ENCODE data around the gene EIF4G3.
A peak's percentile ranks its signal among the peaks of the same experiment; 100 is the strongest.
"Not testable (repeated sequence)": the region's sequence is repeated elsewhere in the genome, so short reads cannot be mapped to it uniquely, and the experiment has no call there.

EIF4G3 gene

DNA sequence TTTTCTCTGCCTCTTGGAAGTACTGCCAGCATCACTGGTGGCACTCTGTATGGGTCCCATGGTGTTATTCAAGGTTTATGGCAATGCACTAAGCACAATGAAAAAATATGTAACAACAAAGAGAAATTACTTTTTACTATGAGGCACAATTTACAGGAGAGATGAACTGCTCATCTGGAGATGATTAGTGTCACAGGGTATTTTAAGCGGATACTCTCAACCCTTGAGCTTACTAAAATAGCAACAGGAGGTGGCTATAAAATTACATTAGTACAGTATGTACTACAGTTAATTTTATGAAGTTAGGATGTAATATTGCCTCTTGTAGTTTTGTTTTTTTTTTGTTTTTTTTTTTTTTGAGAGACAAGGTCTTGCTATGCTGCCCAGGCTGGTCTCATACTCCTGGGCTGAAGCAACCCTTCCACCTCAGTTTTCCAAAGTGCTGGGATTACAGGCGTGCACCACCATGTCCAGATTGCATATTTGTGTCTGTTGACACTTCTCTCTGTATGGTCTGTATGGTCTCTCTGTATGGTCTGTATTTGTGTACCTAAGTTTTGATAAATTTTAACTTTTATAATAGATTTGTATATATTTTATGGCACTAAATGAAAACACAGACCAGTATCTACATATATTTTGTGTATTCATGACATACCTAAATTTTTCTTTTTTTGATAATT is 214.0 kb downstream of the EIF4G3 start:
- DNase-seq (ENCODE audit: low read depth in 1 of 2, low spot score in 1 of 2) = no peak

GRCh38 chr1:20958430-20958829 is 218.3 kb downstream of the EIF4G3 start:
- DNase-seq (ENCODE audit: low read depth in 1 of 2, low spot score in 1 of 2) = no peak

DNA sequence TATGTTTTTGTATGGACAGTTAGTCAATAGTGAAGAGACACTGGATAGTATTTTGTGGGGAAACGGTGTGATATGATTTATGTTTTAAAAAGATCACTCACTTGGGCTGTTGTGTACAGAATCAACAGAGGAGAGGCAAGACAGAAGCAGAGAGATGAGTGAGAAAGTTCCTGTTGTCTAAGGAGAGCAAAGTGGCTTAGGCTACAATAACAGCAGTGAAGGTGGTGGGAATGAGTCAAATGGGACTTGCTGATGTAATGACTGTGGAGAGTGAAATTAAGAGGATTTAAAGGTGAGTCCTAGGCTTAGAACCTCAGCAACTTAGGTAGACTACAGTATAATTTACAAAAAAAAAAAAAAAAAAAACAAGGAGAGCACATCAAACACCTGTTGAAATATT is 220.4 kb downstream of the EIF4G3 start:
- DNase-seq (ENCODE audit: low read depth in 1 of 2, low spot score in 1 of 2) = no peak

- no peak for DNase-seq (ENCODE audit: low read depth in 1 of 2, low spot score in 1 of 2)
Measured at GRCh38 chr1:20950679-20951078, 226.0 kb downstream of the EIF4G3 start.

DNA sequence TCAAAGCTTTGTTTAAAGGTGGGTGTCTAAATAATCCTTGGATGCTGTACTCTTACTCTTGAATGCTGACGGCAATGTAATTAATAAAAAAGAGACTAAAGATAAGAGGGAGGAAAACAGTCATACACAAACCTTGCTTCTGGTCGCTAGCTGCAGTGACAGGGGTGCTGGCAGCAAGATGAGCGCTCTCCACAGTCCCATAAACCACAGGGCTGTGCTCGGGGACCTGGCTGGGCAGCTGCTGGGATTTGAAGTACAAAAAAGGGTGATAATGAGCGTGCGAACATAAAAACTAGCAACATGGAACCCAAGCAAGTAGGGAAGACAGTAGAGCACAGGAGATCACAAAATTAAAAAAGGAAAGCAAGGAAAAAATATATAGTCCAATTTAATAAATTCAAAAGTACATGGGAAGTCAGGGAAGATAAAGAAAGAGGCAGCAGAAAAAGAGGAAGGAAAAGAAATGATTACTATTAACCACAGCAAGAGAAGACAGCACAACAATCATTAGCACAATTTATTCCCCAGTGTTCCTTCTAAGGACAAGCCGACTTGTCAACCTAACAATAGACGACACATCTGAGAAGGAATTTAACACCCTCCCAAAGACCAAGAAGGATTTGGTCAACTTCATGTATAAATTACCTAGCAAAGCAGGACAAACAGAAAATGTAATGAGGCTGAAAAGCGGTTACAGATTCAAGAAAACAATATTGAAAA is 226.7 kb downstream of the EIF4G3 start:
- no peak for DNase-seq (ENCODE audit: low read depth in 1 of 2, low spot score in 1 of 2)

GRCh38 chr1:20948101-20948500 is 228.6 kb downstream of the EIF4G3 start:
- DNase-seq (ENCODE audit: low read depth in 1 of 2, low spot score in 1 of 2) = no peak

- DNase-seq (ENCODE audit: low read depth in 1 of 2, low spot score in 1 of 2) = no peak
Measured at GRCh38 chr1:20947409-20947808, 229.3 kb downstream of the EIF4G3 start.

- no peak for DNase-seq (ENCODE audit: low read depth in 1 of 2, low spot score in 1 of 2)
Measured at GRCh38 chr1:20936621-20937020, 240.1 kb downstream of the EIF4G3 start.

DNA sequence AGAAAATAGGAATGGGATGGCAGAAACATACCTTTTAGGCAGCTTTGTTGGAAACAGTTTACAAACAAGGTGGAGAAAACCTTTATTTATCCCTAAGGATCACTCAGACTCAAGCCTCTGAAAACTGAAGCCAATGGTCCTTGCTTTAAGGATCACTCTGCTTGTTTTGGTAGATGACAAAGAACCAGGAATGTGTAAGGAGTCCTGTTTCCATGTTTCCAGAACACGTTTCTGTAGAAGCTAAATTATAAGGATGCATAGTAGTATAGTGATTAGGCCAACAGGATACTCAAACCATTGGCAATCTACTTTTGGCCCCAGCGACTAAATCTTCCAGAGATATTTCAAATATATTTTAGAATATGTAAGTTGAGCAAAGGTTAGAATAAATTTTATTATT is 240.5 kb downstream of the EIF4G3 start:
- DNase-seq (ENCODE audit: low read depth in 1 of 2, low spot score in 1 of 2) = no peak

GRCh38 chr1:20935717-20936116 is 241.0 kb downstream of the EIF4G3 start:
- DNase-seq (ENCODE audit: low read depth in 1 of 2, low spot score in 1 of 2) = no peak

DNA sequence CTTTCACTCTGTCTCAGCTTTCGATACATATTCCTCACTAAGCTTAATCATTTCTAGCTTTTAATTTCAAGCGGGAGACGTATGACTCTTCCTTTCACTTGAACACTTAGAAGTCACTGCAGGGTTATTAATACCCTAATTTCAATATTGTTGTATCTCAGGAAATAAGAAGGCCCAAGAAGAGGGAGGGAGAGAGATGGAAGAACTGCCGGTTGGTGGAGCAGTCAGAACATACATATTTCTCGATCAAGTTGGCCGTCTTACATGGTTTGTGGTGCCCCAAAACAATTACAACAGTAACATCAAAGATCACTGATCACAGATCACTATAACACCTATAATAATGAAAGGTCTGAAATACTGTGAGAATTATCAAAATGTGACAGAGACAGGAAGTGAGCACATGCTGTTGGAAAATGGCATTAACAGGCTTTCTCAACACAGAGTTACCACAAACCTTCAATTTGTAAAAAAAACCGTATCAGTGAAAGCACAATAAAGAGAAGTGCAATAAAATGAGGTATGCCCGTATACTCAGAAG is 244.2 kb downstream of the EIF4G3 start:
- DNase-seq (ENCODE audit: low read depth in 1 of 2, low spot score in 1 of 2) = peak in 1 of 2 donors; percentile 13

- DNase-seq (ENCODE audit: low read depth in 1 of 2, low spot score in 1 of 2) = no peak
Measured at GRCh38 chr1:20931930-20932436, 244.7 kb downstream of the EIF4G3 start.

GRCh38 chr1:20930427-20930826 is 246.3 kb downstream of the EIF4G3 start:
- DNase-seq (ENCODE audit: low read depth in 1 of 2, low spot score in 1 of 2) = no peak

DNA sequence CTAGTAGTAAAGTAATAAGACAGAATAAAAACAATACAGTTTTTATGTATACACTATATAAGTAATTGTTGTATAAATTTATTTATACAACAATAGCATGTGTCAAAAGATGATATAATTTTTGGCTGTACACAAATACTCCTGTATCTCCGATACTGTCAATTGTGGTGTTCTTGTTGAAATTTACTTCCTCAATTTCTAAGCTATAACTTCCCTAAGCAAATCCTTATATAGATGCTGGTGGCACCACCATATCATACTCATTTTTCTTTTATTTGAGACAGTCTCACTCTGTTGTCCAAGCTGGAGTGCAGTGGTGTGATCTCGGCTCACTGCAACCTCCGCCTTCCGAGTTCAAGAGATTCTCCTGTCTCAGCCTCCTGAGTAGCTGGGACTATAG is 248.6 kb downstream of the EIF4G3 start:
- DNase-seq (ENCODE audit: low read depth in 1 of 2, low spot score in 1 of 2) = no peak

GRCh38 chr1:20921285-20921684 is 255.4 kb downstream of the EIF4G3 start:
- DNase-seq (ENCODE audit: low read depth in 1 of 2, low spot score in 1 of 2) = no peak

DNA sequence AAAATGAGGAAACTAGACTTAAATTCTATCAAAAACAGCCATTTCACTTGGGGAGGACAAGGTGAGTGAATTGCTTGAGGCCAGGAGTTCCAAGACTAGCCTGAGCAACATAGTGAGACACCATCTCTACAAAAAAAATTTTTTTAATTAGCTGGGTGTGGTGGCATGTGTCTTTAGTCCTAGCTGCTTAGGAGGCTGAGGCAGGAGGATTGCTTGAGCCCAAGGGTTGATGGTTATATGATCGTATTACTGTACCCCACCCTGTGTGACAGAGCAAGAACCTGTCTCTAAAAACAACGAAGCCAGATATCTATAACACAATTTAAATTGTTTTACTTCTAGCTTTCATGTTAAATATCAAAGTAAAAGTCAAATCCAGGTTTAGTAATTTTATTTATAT is 263.5 kb downstream of the EIF4G3 start:
- no peak for DNase-seq (ENCODE audit: low read depth in 1 of 2, low spot score in 1 of 2)

GRCh38 chr1:20907526-20907925 is 269.2 kb downstream of the EIF4G3 start:
- DNase-seq (ENCODE audit: low read depth in 1 of 2, low spot score in 1 of 2) = not testable (repeated sequence)

DNA sequence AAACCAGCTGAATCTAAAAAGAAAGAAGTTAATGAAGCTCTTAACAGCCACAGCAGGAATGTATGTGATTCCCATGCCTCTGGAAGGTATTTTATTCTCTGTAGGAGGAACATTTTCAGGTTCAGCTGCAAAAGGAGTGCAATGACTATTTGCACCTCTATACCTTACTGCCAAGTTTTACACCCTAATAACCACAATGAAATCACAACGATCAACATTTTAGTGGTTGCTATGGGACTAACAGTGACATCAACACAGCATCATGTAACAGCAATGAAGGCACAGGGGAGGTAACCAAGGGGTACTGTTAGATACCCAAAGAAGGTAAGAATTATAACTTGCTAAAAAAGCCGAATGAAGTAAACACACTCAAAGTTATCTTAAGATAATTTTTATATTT is 273.3 kb downstream of the EIF4G3 start:
- no peak for DNase-seq (ENCODE audit: low read depth in 1 of 2, low spot score in 1 of 2)

DNA sequence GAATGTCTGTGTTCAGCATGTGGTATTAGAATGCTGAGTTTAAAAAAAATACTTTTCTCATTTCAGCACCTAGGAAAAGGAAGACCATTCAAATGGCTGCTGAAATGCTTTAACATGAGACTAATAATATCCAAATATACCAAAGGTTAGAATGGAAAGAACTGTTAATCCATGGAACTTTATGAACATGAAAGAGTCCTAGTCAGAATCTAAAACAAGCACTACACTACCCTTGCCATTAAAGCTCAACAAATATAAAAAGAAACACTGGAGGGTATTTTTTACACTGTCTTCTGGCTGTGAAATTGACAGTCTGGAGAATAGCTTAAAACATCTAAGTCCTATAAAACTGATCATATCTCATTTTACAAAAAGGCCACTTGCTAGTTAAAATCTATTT is 276.6 kb downstream of the EIF4G3 start:
- no peak for DNase-seq (ENCODE audit: low read depth in 1 of 2, low spot score in 1 of 2)

GRCh38 chr1:20899154-20899972 is 277.3 kb downstream of the EIF4G3 start:
- no peak for DNase-seq (ENCODE audit: low read depth in 1 of 2, low spot score in 1 of 2)

DNA sequence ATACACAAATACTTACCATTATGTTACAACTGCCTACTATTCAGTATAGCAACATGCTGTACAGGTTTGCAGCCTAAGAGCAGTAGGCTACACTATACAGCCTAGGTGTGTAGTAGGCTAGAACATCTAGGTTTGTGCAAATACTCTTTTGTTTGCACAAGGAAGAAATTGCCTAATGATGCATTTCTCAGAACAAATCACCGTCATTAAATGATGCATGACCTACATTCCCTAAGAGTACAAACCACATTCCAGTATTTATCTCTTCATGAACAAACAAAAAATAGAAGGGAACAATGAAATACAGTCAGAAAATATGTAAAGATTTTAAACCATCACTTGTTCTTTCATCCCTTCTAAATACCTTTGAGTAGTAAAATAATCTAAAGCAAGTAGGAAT is 279.9 kb downstream of the EIF4G3 start:
- DNase-seq (ENCODE audit: low read depth in 1 of 2, low spot score in 1 of 2) = no peak

DNA sequence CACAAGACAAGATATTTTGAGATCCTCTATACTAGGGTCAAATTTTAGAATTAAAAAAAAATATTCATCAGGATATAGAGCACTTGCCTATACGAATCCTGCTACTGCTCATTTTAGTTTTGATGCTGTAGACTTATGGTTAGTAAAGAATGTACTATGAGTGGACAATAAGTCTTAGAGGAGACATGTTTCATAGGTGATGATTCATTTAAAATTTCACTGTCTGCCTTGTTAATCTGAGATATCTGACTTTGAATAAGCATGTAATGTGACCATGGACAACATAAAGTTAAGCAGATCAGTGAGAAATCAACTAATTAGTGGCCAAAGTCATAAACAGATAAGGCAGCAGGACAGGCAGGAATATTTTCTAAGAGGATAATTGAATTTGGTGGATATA is 282.8 kb downstream of the EIF4G3 start:
- no peak for DNase-seq (ENCODE audit: low read depth in 1 of 2, low spot score in 1 of 2)
